Retinal pigment epithelial cell (primary cell): Measurements from ENCODE around the gene CNNM1.

Experiments used
- DNase-seq: peaks from one replicate; pipeline ENCODE4 v3.0.0-alpha.2; 2010; ENCODE audit warnings: low read depth
- H3K4me3 ChIP-seq: 2 replicates; pipeline ENCODE4 v1.5.1; 2011; ENCODE audit warnings: mild to moderate bottlenecking, low read length, control low read depth, moderate library complexity
- CTCF ChIP-seq: conservative IDR thresholded peaks from 2 replicates; pipeline ENCODE4 v1.5.1; 2011; ENCODE audit warnings: low read depth, low read length, control low read depth, inconsistent platforms

CNNM1 gene

GRCh38 chr10:99329304-99329553, at the start of gene CNNM1:
Gene CNNM1, plus strand, starts transcription at chr10:99329356. Its CDS starts 32 bp downstream, at chr10:99329388.
- peak within 1 kb of the TSS; percentile 47 for H3K4me3 ChIP-seq
- DNase-seq, result no peak
- no peak for TF ChIP-seq CTCF

GRCh38 chr10:99279626-99280111, 49.5 kb upstream of the CNNM1 start:
- H3K4me3 ChIP-seq, result no peak overlapping the region
- TF ChIP-seq CTCF, result no peak
- no peak for DNase-seq

GRCh38 chr10:99280472-99280871, 48.7 kb upstream of the CNNM1 start:
- TF ChIP-seq CTCF, result no peak
- H3K4me3 ChIP-seq, result no peak overlapping the region
- DNase-seq, result no peak

DNA sequence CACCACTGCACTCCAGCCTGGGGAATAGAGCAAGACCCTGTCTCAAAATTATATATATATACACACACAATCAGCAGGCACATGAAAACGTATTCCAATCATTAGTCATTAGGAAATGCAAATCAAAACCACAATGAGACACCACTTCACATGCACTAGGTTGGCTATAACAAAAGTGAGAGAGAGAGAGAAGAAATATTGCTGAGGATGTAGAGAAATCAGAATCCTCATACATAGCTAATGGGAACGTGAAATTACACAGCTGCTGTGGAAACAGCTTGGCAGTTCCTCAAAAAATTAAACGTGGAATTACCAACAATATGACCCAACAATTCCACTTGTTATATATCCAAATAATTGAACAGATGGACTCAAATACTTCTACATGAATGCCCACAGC, 43.3 kb upstream of the CNNM1 start:
- DNase-seq, result no peak
- TF ChIP-seq CTCF, result no peak
- no peak overlapping the region for H3K4me3 ChIP-seq

GRCh38 chr10:99290306-99290705, 38.9 kb upstream of the CNNM1 start:
- no peak for DNase-seq
- H3K4me3 ChIP-seq, result no peak overlapping the region
- no peak for TF ChIP-seq CTCF

GRCh38 chr10:99292159-99292558, 37.0 kb upstream of the CNNM1 start:
- no peak for TF ChIP-seq CTCF
- no peak overlapping the region for H3K4me3 ChIP-seq
- DNase-seq, result no peak

DNA sequence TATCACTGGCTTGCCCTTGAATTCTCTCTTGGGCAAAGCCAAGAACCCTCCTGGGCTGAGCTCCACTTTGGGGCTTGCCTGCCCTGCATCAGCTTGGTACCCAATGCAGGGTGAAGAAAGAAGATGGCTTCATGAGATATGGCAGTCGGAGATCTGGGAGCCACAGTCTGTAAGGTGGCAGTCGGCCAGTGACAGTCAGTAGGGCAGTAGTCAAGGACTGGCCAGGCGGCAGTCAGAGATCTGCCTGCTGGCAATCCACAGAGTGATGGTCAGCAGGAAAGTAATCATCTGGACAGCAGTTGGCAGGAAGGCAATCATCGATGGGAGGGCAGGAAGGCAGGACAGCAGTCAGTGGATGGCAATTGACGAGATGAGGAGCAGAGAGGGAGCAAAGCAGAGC, 32.6 kb upstream of the CNNM1 start:
- no peak for DNase-seq
- no peak overlapping the region for H3K4me3 ChIP-seq
- TF ChIP-seq CTCF, result no peak
